ENCODE results near the gene BFSP1.

Gene BFSP1

GRCh38 chr20:17463711-17464110 lies 67.5 kb downstream of the BFSP1 start:
- no peak overlapping the region for H3K9ac ChIP-seq (ENCODE audit: low read length)
- no peaks in the 10 kb centered on the region for H3K27me3 ChIP-seq (ENCODE audit: control insufficient read depth, insufficient read depth, low read length)
- no peak overlapping the region for H3K4me3 ChIP-seq (ENCODE audit: low read length)
- H3K4me1 ChIP-seq (ENCODE audit: control insufficient read depth, insufficient read depth, low read length) = no peaks in the 10 kb centered on the region
- no peak overlapping the region for H3K27ac ChIP-seq (ENCODE audit: low read depth, low read length)
- H3K36me3 ChIP-seq (ENCODE audit: control insufficient read depth, insufficient read depth, low read length) = no peaks in the 10 kb centered on the region

- H3K27me3 ChIP-seq (ENCODE audit: control insufficient read depth, insufficient read depth, low read length) = no peaks in the 10 kb centered on the region
- H3K4me3 ChIP-seq (ENCODE audit: low read length) = no peak overlapping the region
- no peaks in the 10 kb centered on the region for H3K4me1 ChIP-seq (ENCODE audit: control insufficient read depth, insufficient read depth, low read length)
- no peak overlapping the region for H3K27ac ChIP-seq (ENCODE audit: low read depth, low read length)
- no peak overlapping the region for H3K9ac ChIP-seq (ENCODE audit: low read length)
- no peaks in the 10 kb centered on the region for H3K36me3 ChIP-seq (ENCODE audit: control insufficient read depth, insufficient read depth, low read length)
Measured at GRCh38 chr20:17461941-17462340, 69.2 kb downstream of the BFSP1 start.

GRCh38 chr20:17460119-17460518 lies 71.1 kb downstream of the BFSP1 start:
- H3K36me3 ChIP-seq (ENCODE audit: control insufficient read depth, insufficient read depth, low read length) = no peaks in the 10 kb centered on the region
- H3K27ac ChIP-seq (ENCODE audit: low read depth, low read length) = no peak overlapping the region
- H3K9ac ChIP-seq (ENCODE audit: low read length) = no peak overlapping the region
- H3K4me3 ChIP-seq (ENCODE audit: low read length) = no peak overlapping the region
- H3K27me3 ChIP-seq (ENCODE audit: control insufficient read depth, insufficient read depth, low read length) = no peaks in the 10 kb centered on the region
- no peaks in the 10 kb centered on the region for H3K4me1 ChIP-seq (ENCODE audit: control insufficient read depth, insufficient read depth, low read length)

DNA sequence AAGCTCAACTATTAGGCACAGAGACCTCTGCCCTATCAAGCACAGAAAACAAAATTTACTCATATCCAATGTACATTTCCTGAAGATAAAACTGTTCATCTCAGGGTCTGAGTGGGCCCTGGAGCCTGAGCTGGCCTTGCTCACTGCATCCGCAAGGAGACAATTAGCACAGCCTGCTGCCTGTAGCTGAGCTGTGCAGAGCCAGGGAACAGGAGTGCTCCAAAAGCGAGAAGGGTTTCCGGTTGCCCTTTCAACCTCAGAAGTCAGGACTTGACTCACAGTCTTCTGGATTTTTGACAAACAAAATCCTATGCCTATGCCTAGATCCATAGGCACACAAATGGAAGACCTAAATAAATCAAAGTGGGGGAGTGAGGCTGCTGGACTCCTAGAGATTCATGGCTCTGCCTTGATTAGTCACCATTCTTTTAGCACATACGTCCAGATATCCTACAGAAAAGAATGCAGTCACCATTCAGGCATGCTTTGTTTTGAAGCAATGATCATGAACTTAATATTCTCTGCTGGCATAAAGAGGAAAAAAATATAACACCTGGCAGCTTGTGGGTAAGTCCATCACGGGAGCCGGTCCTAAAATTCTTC lies 73.5 kb downstream of the BFSP1 start:
- no peak overlapping the region for H3K9ac ChIP-seq (ENCODE audit: low read length)
- H3K27me3 ChIP-seq (ENCODE audit: control insufficient read depth, insufficient read depth, low read length) = no peaks in the 10 kb centered on the region
- H3K4me1 ChIP-seq (ENCODE audit: control insufficient read depth, insufficient read depth, low read length) = no peaks in the 10 kb centered on the region
- no peaks in the 10 kb centered on the region for H3K36me3 ChIP-seq (ENCODE audit: control insufficient read depth, insufficient read depth, low read length)
- no peak overlapping the region for H3K4me3 ChIP-seq (ENCODE audit: low read length)
- no peak overlapping the region for H3K27ac ChIP-seq (ENCODE audit: low read depth, low read length)

GRCh38 chr20:17457079-17457478 lies 74.1 kb downstream of the BFSP1 start:
- H3K4me1 ChIP-seq (ENCODE audit: control insufficient read depth, insufficient read depth, low read length) = no peaks in the 10 kb centered on the region
- no peak overlapping the region for H3K4me3 ChIP-seq (ENCODE audit: low read length)
- H3K27ac ChIP-seq (ENCODE audit: low read depth, low read length) = no peak overlapping the region
- no peaks in the 10 kb centered on the region for H3K36me3 ChIP-seq (ENCODE audit: control insufficient read depth, insufficient read depth, low read length)
- H3K27me3 ChIP-seq (ENCODE audit: control insufficient read depth, insufficient read depth, low read length) = no peaks in the 10 kb centered on the region
- no peak overlapping the region for H3K9ac ChIP-seq (ENCODE audit: low read length)

DNA sequence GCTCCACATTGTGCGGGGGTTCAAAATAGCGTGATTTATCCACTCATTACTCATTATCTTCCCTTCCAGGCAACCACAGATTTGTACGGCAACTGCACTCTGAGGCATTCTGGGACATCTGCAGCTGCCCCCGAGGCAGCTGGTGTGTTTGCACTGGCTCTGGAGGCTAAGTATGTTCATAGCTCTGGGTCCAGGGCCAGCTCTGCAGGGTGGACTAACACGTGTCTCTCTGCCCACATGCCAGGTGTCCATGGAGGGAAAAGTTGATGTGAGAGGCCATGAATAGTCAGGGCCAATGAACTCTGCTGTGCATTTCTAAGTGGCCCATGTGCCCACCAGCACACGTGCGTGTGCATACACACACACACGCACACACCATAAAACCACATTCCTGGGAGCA lies 74.9 kb downstream of the BFSP1 start:
- H3K27me3 ChIP-seq (ENCODE audit: control insufficient read depth, insufficient read depth, low read length) = no peaks in the 10 kb centered on the region
- no peak overlapping the region for H3K27ac ChIP-seq (ENCODE audit: low read depth, low read length)
- no peaks in the 10 kb centered on the region for H3K4me1 ChIP-seq (ENCODE audit: control insufficient read depth, insufficient read depth, low read length)
- no peak overlapping the region for H3K9ac ChIP-seq (ENCODE audit: low read length)
- no peaks in the 10 kb centered on the region for H3K36me3 ChIP-seq (ENCODE audit: control insufficient read depth, insufficient read depth, low read length)
- no peak overlapping the region for H3K4me3 ChIP-seq (ENCODE audit: low read length)

GRCh38 chr20:17453592-17453991 lies 77.6 kb downstream of the BFSP1 start:
- no peaks in the 10 kb centered on the region for H3K36me3 ChIP-seq (ENCODE audit: control insufficient read depth, insufficient read depth, low read length)
- H3K4me1 ChIP-seq (ENCODE audit: control insufficient read depth, insufficient read depth, low read length) = no peaks in the 10 kb centered on the region
- H3K4me3 ChIP-seq (ENCODE audit: low read length) = no peak overlapping the region
- no peak overlapping the region for H3K9ac ChIP-seq (ENCODE audit: low read length)
- no peaks in the 10 kb centered on the region for H3K27me3 ChIP-seq (ENCODE audit: control insufficient read depth, insufficient read depth, low read length)
- H3K27ac ChIP-seq (ENCODE audit: low read depth, low read length) = no peak overlapping the region

- no peak overlapping the region for H3K9ac ChIP-seq (ENCODE audit: low read length)
- H3K4me3 ChIP-seq (ENCODE audit: low read length) = no peak overlapping the region
- H3K4me1 ChIP-seq (ENCODE audit: control insufficient read depth, insufficient read depth, low read length) = no peaks in the 10 kb centered on the region
- H3K27ac ChIP-seq (ENCODE audit: low read depth, low read length) = no peak overlapping the region
- no peaks in the 10 kb centered on the region for H3K27me3 ChIP-seq (ENCODE audit: control insufficient read depth, insufficient read depth, low read length)
- H3K36me3 ChIP-seq (ENCODE audit: control insufficient read depth, insufficient read depth, low read length) = no peaks in the 10 kb centered on the region
Measured at GRCh38 chr20:17452441-17452840, 78.7 kb downstream of the BFSP1 start.

- Histone ChIP-seq H3K27ac (ENCODE audit: low read depth, low read length) (no peak overlapping the region), H3K27me3 (ENCODE audit: control insufficient read depth, insufficient read depth, low read length) (no peaks in the 10 kb centered on the region), H3K36me3 (ENCODE audit: control insufficient read depth, insufficient read depth, low read length) (no peaks in the 10 kb centered on the region), H3K4me1 (ENCODE audit: control insufficient read depth, insufficient read depth, low read length) (no peaks in the 10 kb centered on the region), H3K9ac (ENCODE audit: low read length) (no peak overlapping the region), H3K4me3 (ENCODE audit: low read length) (no peak overlapping the region)
Measured at GRCh38 chr20:17449031-17449430, 82.1 kb downstream of the BFSP1 start.

DNA sequence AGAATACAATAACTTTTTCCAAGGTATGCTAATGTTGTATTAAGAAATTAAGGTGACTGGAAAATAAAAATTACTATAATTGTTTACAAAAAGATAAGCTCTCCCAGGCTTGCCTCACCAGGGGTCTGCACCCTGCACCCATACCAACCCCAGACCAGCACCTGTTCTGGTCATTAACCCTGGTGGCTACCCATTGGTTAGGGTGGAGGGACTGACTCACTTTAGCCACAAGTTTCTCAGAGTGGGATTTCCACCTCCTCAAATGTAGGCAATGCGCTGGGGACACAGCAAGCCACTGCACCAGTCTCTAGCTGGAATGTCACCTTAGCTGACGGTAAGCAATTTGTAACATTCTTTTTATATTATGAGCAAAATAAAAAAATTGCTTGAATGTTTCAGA lies 83.1 kb downstream of the BFSP1 start:
- H3K4me3 ChIP-seq (ENCODE audit: low read length) = no peak overlapping the region
- no peaks in the 10 kb centered on the region for H3K27me3 ChIP-seq (ENCODE audit: control insufficient read depth, insufficient read depth, low read length)
- no peak overlapping the region for H3K27ac ChIP-seq (ENCODE audit: low read depth, low read length)
- H3K36me3 ChIP-seq (ENCODE audit: control insufficient read depth, insufficient read depth, low read length) = no peaks in the 10 kb centered on the region
- H3K9ac ChIP-seq (ENCODE audit: low read length) = no peak overlapping the region
- H3K4me1 ChIP-seq (ENCODE audit: control insufficient read depth, insufficient read depth, low read length) = no peaks in the 10 kb centered on the region

DNA sequence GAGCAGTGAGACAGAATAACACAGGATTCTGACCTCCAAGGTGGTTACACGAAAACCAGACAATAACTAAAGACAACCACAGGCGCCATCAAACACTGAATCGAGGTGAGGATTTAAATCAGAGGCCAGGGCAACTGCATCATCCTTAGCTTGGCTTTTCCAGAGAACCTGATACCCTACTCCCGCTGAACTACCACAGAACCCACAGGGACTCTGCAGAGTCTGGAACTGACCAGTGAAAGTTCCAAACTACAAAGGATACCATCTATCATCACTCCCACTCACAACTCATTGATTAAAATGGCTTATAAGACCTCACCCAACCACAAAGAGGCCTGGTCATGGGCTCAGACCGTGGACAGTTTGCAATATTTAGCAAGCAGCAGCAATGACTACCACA lies 85.0 kb downstream of the BFSP1 start:
- no peak overlapping the region for H3K27ac ChIP-seq (ENCODE audit: low read depth, low read length)
- no peak overlapping the region for H3K4me3 ChIP-seq (ENCODE audit: low read length)
- H3K27me3 ChIP-seq (ENCODE audit: control insufficient read depth, insufficient read depth, low read length) = no peaks in the 10 kb centered on the region
- H3K36me3 ChIP-seq (ENCODE audit: control insufficient read depth, insufficient read depth, low read length) = no peaks in the 10 kb centered on the region
- no peaks in the 10 kb centered on the region for H3K4me1 ChIP-seq (ENCODE audit: control insufficient read depth, insufficient read depth, low read length)
- no peak overlapping the region for H3K9ac ChIP-seq (ENCODE audit: low read length)

GRCh38 chr20:17445543-17445942 lies 85.6 kb downstream of the BFSP1 start:
- Histone ChIP-seq H3K9ac (ENCODE audit: low read length) (no peak overlapping the region), H3K27ac (ENCODE audit: low read depth, low read length) (no peak overlapping the region), H3K4me1 (ENCODE audit: control insufficient read depth, insufficient read depth, low read length) (no peaks in the 10 kb centered on the region), H3K27me3 (ENCODE audit: control insufficient read depth, insufficient read depth, low read length) (no peaks in the 10 kb centered on the region), H3K36me3 (ENCODE audit: control insufficient read depth, insufficient read depth, low read length) (no peaks in the 10 kb centered on the region), H3K4me3 (ENCODE audit: low read length) (no peak overlapping the region)

DNA sequence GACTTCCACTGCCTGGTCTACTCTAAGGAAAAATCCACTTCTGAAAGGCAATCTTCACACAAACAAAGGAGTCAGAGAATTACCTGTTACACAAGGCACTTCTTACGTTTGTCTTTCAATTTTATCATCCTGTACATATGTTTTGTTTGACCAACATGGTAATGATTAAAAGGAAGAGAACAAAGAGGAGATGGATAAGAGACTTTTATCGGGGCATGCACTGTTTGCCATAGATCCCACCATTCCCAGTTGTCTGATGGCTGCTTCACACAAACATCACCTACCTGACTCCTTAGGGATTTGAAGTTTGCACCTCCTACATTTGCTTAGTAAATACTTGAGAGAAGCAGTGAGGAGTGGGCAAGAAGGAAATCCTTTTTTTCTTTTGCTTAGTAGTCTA lies 87.1 kb downstream of the BFSP1 start:
- H3K27ac ChIP-seq (ENCODE audit: low read depth, low read length) = no peak overlapping the region
- no peak overlapping the region for H3K4me3 ChIP-seq (ENCODE audit: low read length)
- no peaks in the 10 kb centered on the region for H3K27me3 ChIP-seq (ENCODE audit: control insufficient read depth, insufficient read depth, low read length)
- no peaks in the 10 kb centered on the region for H3K4me1 ChIP-seq (ENCODE audit: control insufficient read depth, insufficient read depth, low read length)
- no peaks in the 10 kb centered on the region for H3K36me3 ChIP-seq (ENCODE audit: control insufficient read depth, insufficient read depth, low read length)
- H3K9ac ChIP-seq (ENCODE audit: low read length) = no peak overlapping the region
